ENCODE results near the gene ESR2. TPM values are rescaled to one million over a fixed set of nuclear protein-coding genes. Genes with fewer than 3 reads are reported as not detected.

ESR2 gene
- total and polyA plus RNA-seq, 2 of the 8 experiments (the other 6 are each of a cell fraction or from before 2014, with no cell fraction given), result 0.19 to 0.23 TPM

GRCh38 chr14:64158608-64159007 is 135.6 kb downstream of the ESR2 start:
- TF ChIP-seq RAD21 (IDR thresholded peaks at IDR 0.05 in 1 of 2, conservative IDR thresholded peaks at IDR 0.05 in 1 of 2; ENCODE audit: low read depth in 2 of 2, low read length in 2 of 2), result no peak
- no peak for TF ChIP-seq SAP30 (IDR thresholded peaks at IDR 0.05; ENCODE audit: insufficient read depth, insufficient replicate concordance, low read length)
- no peak for TF ChIP-seq MAFK (IDR thresholded peaks at IDR 0.05; ENCODE audit: low read depth, low read length)
- TF ChIP-seq GABPA (IDR thresholded peaks at IDR 0.05; ENCODE audit: borderline replicate concordance, insufficient read depth, low read length), result no peak
- TF ChIP-seq HDAC6 (IDR thresholded peaks at IDR 0.05; ENCODE audit: low read depth, low read length), result no peak
- TF ChIP-seq SP2 (IDR thresholded peaks at IDR 0.05; ENCODE audit: low read length), result no peak
- TF ChIP-seq EGR1 (IDR thresholded peaks at IDR 0.05; ENCODE audit: borderline replicate concordance, low read depth, low read length), result no peak
- no peak for TF ChIP-seq ATF3 (IDR thresholded peaks at IDR 0.05; ENCODE audit: insufficient read depth, low read depth, low read length)
- Histone ChIP-seq H3K23ac (ENCODE audit: insufficient read length) (no peak overlapping the region), H3K36me3 (ENCODE audit: control insufficient read depth in 2 of 4, insufficient read depth in 4 of 4, low read length in 3 of 4) (peaks cover 0 to 8% (median 4%) of the 10 kb centered on the region in 4 experiments; a peak in 5 of 8 replicates), H3K4me1 (replicated peaks in 1 of 4; ENCODE audit: control insufficient read depth in 3 of 4, insufficient read depth in 4 of 4, low read length in 3 of 4) (no peaks in the 10 kb centered on the region), H4K5ac (ENCODE audit: insufficient read length, low read depth, low read length) (no peak overlapping the region), H3K23me2 (ENCODE audit: low read depth, low read length) (no peaks in the 10 kb centered on the region), H3K4ac (replicated peaks; ENCODE audit: insufficient read length, low read depth, low read length) (no peak overlapping the region), H3K4me2 (ENCODE audit: insufficient read depth in 1 of 2, low read depth in 2 of 2, low read length in 2 of 2) (no peak overlapping the region), H4K91ac (replicated peaks; ENCODE audit: insufficient read length, low read length) (no peak overlapping the region), H3K18ac (ENCODE audit: extremely low read depth, low read length) (no peak overlapping the region), H3K14ac (ENCODE audit: insufficient read length) (no peak overlapping the region), H3K4me3 (ENCODE audit: extremely low read depth in 1 of 4, insufficient read depth in 2 of 4, low read depth in 3 of 4, low read length in 4 of 4) (no peak overlapping the region), H2BK120ac (replicated peaks; ENCODE audit: low read depth, low read length) (no peak overlapping the region), H2AFZ (ENCODE audit: low read length) (no peak overlapping the region), H3K79me2 (ENCODE audit: control insufficient read depth in 1 of 2, insufficient read depth in 2 of 2, low read length in 2 of 2) (no peaks in the 10 kb centered on the region), H2BK20ac (ENCODE audit: low read length) (no peak overlapping the region), H3K9ac (replicated peaks in 1 of 4; ENCODE audit: extremely low read depth in 1 of 4, low read depth in 3 of 4, low read length in 3 of 4) (no peak overlapping the region), H3K9me3 (ENCODE audit: insufficient read depth in 2 of 2, low read depth in 1 of 2, low read length in 1 of 2) (no peaks in the 10 kb centered on the region), H2BK15ac (ENCODE audit: low read length) (no peak overlapping the region), H2AK5ac (ENCODE audit: low read depth, low read length) (no peak overlapping the region), H3K79me1 (ENCODE audit: low read depth, low read length) (no peaks in the 10 kb centered on the region), H4K8ac (ENCODE audit: extremely low read depth, insufficient read depth, low read length) (no peak overlapping the region), H2BK5ac (ENCODE audit: low read depth, low read length) (no peak overlapping the region), H3K56ac (replicated peaks; ENCODE audit: insufficient read length, low read depth, low read length) (no peak overlapping the region), H3K27me3 (replicated peaks in 1 of 4; ENCODE audit: control insufficient read depth in 3 of 4, extremely low read depth in 1 of 4, insufficient read depth in 3 of 4, low read length in 3 of 4) (no peaks in the 10 kb centered on the region), H4K20me1 (replicated peaks in 1 of 2; ENCODE audit: control insufficient read depth in 1 of 2, insufficient read depth in 2 of 2, low read length in 2 of 2) (peaks cover 0 to 3% of the 10 kb centered on the region in 2 experiments), H3K27ac (ENCODE audit: low read depth, low read length) (no peak overlapping the region), H2BK12ac (ENCODE audit: low read depth, low read length) (no peak overlapping the region)
- 84% methylated on average over 2 of the region's 2 CpGs; no CpG with 5 or more reads in 1 of the 2 experiments for WGBS, 2 experiments (ENCODE audit: extremely low coverage in 1 of 2, insufficient coverage in 1 of 2, insufficient read length in 1 of 2, insufficient replicate concordance in 2 of 2, low coverage in 1 of 2, low lambda C conversion rate in 2 of 2, missing lambda C conversion rate in 1 of 2)
- no peak for DNase-seq (ENCODE audit: low read depth in 1 of 2, low spot score in 2 of 2)
- POLR2A ChIA-PET (ENCODE audit: partially characterized antibody), result no interaction called here
- no peak for FAIRE-seq
- CTCF ChIA-PET (ENCODE audit: partially characterized antibody), result interaction anchor here (1.2 to 2.0 kb wide), 2 partner anchors 46 to 146 kb away, joined by 3 to 6 read pairs; no protein-coding TSS in a partner anchor
